K562 (cell line): ENCODE results near the gene NME4. TPM values are rescaled to one million over a fixed set of nuclear protein-coding genes. Genes with fewer than 3 reads are reported as not detected.
A peak's percentile ranks its signal among the peaks of the same experiment; 100 is the strongest.

Experiments used
- CAMTA2 ChIP-seq: fragments of 250-450 bp; sonication (Bioruptor Pico); conservative IDR thresholded peaks from 2 replicates; pipeline ENCODE4 v1.5.1; 2022
- CBX5 ChIP-seq: IDR thresholded peaks from 2 replicates; pipeline ENCODE4 v1.6.1; 2014; ENCODE audit warnings: low read depth, borderline replicate concordance
- CBX8 ChIP-seq: fragments of 200-600 bp; sonication (generic); IDR thresholded peaks from 2 replicates; pipeline ENCODE4 v1.6.1; 2012; ENCODE audit warnings: borderline replicate concordance, mixed run types, low read depth, mild to moderate bottlenecking, moderate library complexity, mixed read lengths, low read length, control low read depth, inconsistent platforms; ENCODE audit not compliant: poor library complexity, severe bottlenecking; ENCODE audit errors: extremely low read depth
- CEBPB ChIP-seq: fragments of 450-650 bp; IDR thresholded peaks from 2 replicates; pipeline ENCODE4 v1.6.1; 2016; ENCODE audit warnings: missing genetic modification characterization, missing compliant biosample characterization
- EP400 ChIP-seq: fragments of 450-650 bp; IDR thresholded peaks from 2 replicates; pipeline ENCODE4 v1.6.1; 2017; ENCODE audit warnings: antibody characterized with exemption, mild to moderate bottlenecking, moderate library complexity
- EWSR1 ChIP-seq: fragments of 450-650 bp; IDR thresholded peaks from 2 replicates; pipeline ENCODE4 v1.6.1; 2018; ENCODE audit warnings: borderline replicate concordance, mild to moderate bottlenecking, low read depth, moderate library complexity; ENCODE audit not compliant: partially characterized antibody
- FOXJ2 ChIP-seq: fragments of 200-800 bp; sonication (Bioruptor generic); IDR thresholded peaks from 2 replicates; pipeline ENCODE4 v1.6.1; 2016; ENCODE audit warnings: missing genetic modification characterization, missing compliant biosample characterization
- HNRNPLL ChIP-seq: fragments of 200-400 bp; formaldehyde crosslinking; IDR thresholded peaks from 2 replicates; pipeline ENCODE4 v1.6.1; 2017; ENCODE audit warnings: low read length, low read depth, mild to moderate bottlenecking; ENCODE audit not compliant: poor library complexity, severe bottlenecking
- KAT7 ChIP-seq: sonication (generic); formaldehyde crosslinking; IDR thresholded peaks from 2 replicates; pipeline ENCODE4 v1.8.0; 2022; ENCODE audit warnings: missing genetic modification reagents, mild to moderate bottlenecking, borderline replicate concordance
- KLF16 ChIP-seq: IDR thresholded peaks from 2 replicates; pipeline ENCODE4 v1.6.1; 2016; ENCODE audit warnings: antibody characterized with exemption
- L3MBTL2 ChIP-seq: fragments of 450-650 bp; IDR thresholded peaks from 2 replicates; pipeline ENCODE4 v1.6.1; 2016; ENCODE audit warnings: mild to moderate bottlenecking, moderate library complexity
- NFYB ChIP-seq: IDR thresholded peaks from 2 replicates; pipeline ENCODE4 v1.6.1; 2011; ENCODE audit warnings: mild to moderate bottlenecking, moderate library complexity; ENCODE audit not compliant: insufficient read length; ENCODE audit errors: extremely low read depth
- NRF1 ChIP-seq, 2 experiments: fragments of 450-650 bp; IDR thresholded peaks in 1 of 2; conservative IDR thresholded peaks in 1 of 2; 2 replicates each; pipeline ENCODE4 v1.6.1; 2014; ENCODE audit warnings: mild to moderate bottlenecking in 2 of 2
- PHTF2 ChIP-seq: fragments of 250-450 bp; sonication (Bioruptor Pico); IDR thresholded peaks from 2 replicates; pipeline ENCODE4 v1.5.0; 2021; ENCODE audit warnings: mild to moderate bottlenecking
- POLR3G ChIP-seq: IDR thresholded peaks from 2 replicates; pipeline ENCODE4 v1.6.1; 2011; ENCODE audit not compliant: insufficient read length, insufficient replicate concordance; ENCODE audit errors: extremely low read depth
- RB1 ChIP-seq: fragments of 450-650 bp; IDR thresholded peaks from 2 replicates; pipeline ENCODE4 v1.6.1; 2017; ENCODE audit warnings: low read depth, mild to moderate bottlenecking
- RBFOX2 ChIP-seq: fragments of 200-400 bp; formaldehyde crosslinking; IDR thresholded peaks from 2 replicates; pipeline ENCODE4 v1.6.1; 2017; ENCODE audit warnings: low read depth, mild to moderate bottlenecking, low read length, moderate library complexity
- RHOXF2B ChIP-seq: fragments of 250-450 bp; sonication (Bioruptor Pico); conservative IDR thresholded peaks from 2 replicates; pipeline ENCODE4 v1.5.1; 2021
- SMARCE1 ChIP-seq: fragments of 450-650 bp; IDR thresholded peaks from 2 replicates; pipeline ENCODE4 v1.7.1; 2016; ENCODE audit warnings: mild to moderate bottlenecking
- SNIP1 ChIP-seq: fragments of 450-650 bp; IDR thresholded peaks from 2 replicates; pipeline ENCODE4 v1.7.1; 2017; ENCODE audit warnings: low read depth, mild to moderate bottlenecking
- STAT5B ChIP-seq: fragments of 250-450 bp; sonication (Bioruptor Pico); IDR thresholded peaks from 2 replicates; pipeline ENCODE4 v1.8.0; 2021; ENCODE audit warnings: mild to moderate bottlenecking, inconsistent platforms
- SUPT5H ChIP-seq: fragments of 450-650 bp; IDR thresholded peaks from 2 replicates; pipeline ENCODE4 v1.6.1; 2016
- TBP ChIP-seq: optimal IDR thresholded peaks from 2 replicates; pipeline ENCODE3; 2011; ENCODE audit warnings: low read depth, low read length, improper control_type of control experiment
- TCF3 ChIP-seq: sonication (generic); formaldehyde crosslinking; IDR thresholded peaks from 2 replicates; pipeline ENCODE4 v1.4.0; 2020; ENCODE audit warnings: mild to moderate bottlenecking, missing genetic modification reagents
- TRIM24 ChIP-seq, 2 experiments: fragments of 450-650 bp; IDR thresholded peaks; 2 replicates each; pipeline ENCODE4 v1.6.1; 2016
- ZBTB8A ChIP-seq: fragments of 450-650 bp; IDR thresholded peaks from 2 replicates; pipeline ENCODE4 v1.6.1; 2018; ENCODE audit warnings: mild to moderate bottlenecking, moderate library complexity; ENCODE audit not compliant: partially characterized antibody
- ZKSCAN1 ChIP-seq: fragments of 150-350 bp; IDR thresholded peaks from 2 replicates; pipeline ENCODE4 v1.6.1; 2016; ENCODE audit warnings: low read depth, low read length
- ZNF41 ChIP-seq: fragments of 250-450 bp; sonication (Bioruptor Pico); conservative IDR thresholded peaks from 2 replicates; pipeline ENCODE4 v1.4.0; 2020; ENCODE audit warnings: mild to moderate bottlenecking
- polyA plus RNA-seq, 8 experiments: library from polyadenylated mRNA; depleted of rRNA in 4 of 8; stranded (reverse) in 5 of 8; unstranded in 3 of 8; fragments of >200 nt; fragmentation: Nextera tagmentation in 2 of 8; fragmentation: Illumina TruSeq in 1 of 8; extraction: Ambion mirVana in 2 of 8; extraction: Trizol in 1 of 8; gene quantifications; 2 replicates each; pipeline versions ENCODE4 v1.2.1 to v1.2.3, GENCODE V29; 2011 to 2014; ENCODE audit warnings: inconsistent platforms in 1 of 8, missing spikeins in 1 of 8
- total RNA-seq, 7 experiments: library from RNA; depleted of rRNA in 6 of 7; stranded (reverse); fragments of >200 nt in 6 of 7; fragmentation: Illumina TruSeq in 2 of 7; extraction: Trizol in 2 of 7; gene quantifications; 2 replicates each; pipeline versions ENCODE4 v1.2.1 to v1.2.3, GENCODE V29; 2011 to 2021; ENCODE audit warnings: low replicate concordance in 1 of 7
- TF ChIP-seq, protein P1 (sequence below): fragments of 450-650 bp; IDR thresholded peaks from 2 replicates; pipeline ENCODE4 v1.6.1; 2016; ENCODE audit warnings: missing biosample characterization, missing genetic modification characterization
- TF ChIP-seq, protein P2 (sequence below): sonication (generic); formaldehyde crosslinking; IDR thresholded peaks from 2 replicates; pipeline ENCODE4 v1.8.0; 2022; ENCODE audit warnings: missing genetic modification reagents, mild to moderate bottlenecking, moderate library complexity, borderline replicate concordance

The NME4 gene
- total and polyA plus RNA-seq, 9 of the 15 experiments (the other 6 are each of a cell fraction or from before 2014, with no cell fraction given), result 15.4 to 264 (median 139) TPM

DNA sequence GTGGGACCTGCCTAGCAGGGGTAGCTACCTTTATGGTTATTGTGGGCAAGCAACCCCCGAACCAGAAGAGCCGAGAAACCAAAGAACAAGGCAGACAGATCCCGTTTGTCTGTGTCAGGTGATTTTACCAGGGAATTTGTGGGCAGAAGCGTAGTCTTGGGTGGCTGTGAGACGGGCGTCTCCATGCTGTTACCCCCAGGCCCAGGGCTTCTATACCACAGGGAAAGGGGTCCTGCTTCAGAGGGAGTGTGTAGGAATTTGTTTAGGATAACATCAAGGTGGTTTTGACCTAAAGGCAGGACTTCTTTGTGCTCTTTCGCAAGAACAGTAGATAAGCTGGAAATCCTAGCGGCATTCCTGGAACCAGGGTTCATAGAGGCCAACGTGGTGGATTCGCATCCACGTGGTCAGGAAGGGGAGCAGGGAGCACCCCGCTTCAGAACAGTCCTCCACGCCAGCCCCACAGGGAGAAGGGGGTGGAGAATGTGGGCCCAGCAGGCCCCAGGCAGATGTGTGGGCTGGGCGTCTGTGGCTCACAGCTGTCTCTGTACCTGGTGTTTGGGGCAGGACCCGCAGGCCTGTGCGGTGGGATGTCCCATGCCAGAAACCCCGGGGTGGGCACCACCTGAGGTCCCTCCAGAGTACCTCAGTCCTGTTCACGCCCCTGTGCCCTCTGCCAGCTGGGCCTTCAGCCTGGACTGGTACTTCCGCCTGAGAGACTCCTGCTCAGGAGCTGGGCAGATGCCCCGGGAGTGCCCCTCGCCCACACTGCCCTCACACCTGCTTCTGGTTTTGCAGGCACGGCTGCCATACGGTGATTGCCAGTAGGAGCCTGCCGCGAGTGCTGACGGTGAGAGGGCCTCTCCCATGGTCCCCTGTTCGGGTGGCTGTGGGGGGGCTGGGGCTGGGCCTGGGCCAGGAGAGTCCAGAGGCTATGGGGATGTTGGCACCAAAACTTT, 8.8 kb downstream of the NME4 start (continued):
- TF ChIP-seq STAT5B (no peak), NRF1 (conservative IDR thresholded peaks at IDR 0.05 in 1 of 2, IDR thresholded peaks at IDR 0.05 in 1 of 2) (0 out of 4 replicates have a peak, but pooled peaks of 1 of the 2 experiments have one; percentile 6), NFYB (no peak), EP400 (peak; percentile 77; the same call in 1 of the 2 replicates), TCF3 (CRISPR knock-in tag) (0 out of 2 replicates have a peak, but pooled peaks have one; percentile 15), EWSR1 (no peak), RHOXF2B (no peak), CEBPB (tag) (peak; percentile 98), ZKSCAN1 (no peak), RBFOX2 (peak; percentile 49), FOXJ2 (no peak), ZNF41 (CRISPR knock-in tag) (no peak), RB1 (0 out of 2 replicates have a peak, but pooled peaks have one; percentile 18), KLF16 (no peak), SUPT5H (no peak), CBX5 (no peak), L3MBTL2 (peak; percentile 58), SNIP1 (no peak), TRIM24 (IDR thresholded peaks at IDR 0.05) (0 out of 4 replicates have a peak, but pooled peaks of 1 of the 2 experiments have one; percentile 47), POLR3G (no peak), ZBTB8A (no peak), CBX8 (no peak), PHTF2 (CRISPR knock-in tag) (no peak), TBP (no peak), KAT7 (no peak), CAMTA2 (CRISPR knock-in tag) (no peak), HNRNPLL (no peak), SMARCE1 (0 out of 2 replicates have a peak, but pooled peaks have one; percentile 24)
- TF ChIP-seq, protein P1, sequence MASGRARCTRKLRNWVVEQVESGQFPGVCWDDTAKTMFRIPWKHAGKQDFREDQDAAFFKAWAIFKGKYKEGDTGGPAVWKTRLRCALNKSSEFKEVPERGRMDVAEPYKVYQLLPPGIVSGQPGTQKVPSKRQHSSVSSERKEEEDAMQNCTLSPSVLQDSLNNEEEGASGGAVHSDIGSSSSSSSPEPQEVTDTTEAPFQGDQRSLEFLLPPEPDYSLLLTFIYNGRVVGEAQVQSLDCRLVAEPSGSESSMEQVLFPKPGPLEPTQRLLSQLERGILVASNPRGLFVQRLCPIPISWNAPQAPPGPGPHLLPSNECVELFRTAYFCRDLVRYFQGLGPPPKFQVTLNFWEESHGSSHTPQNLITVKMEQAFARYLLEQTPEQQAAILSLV (tag), result no peak
- TF ChIP-seq, protein P2, sequence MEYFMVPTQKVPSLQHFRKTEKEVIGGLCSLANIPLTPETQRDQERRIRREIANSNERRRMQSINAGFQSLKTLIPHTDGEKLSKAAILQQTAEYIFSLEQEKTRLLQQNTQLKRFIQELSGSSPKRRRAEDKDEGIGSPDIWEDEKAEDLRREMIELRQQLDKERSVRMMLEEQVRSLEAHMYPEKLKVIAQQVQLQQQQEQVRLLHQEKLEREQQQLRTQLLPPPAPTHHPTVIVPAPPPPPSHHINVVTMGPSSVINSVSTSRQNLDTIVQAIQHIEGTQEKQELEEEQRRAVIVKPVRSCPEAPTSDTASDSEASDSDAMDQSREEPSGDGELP (CRISPR knock-in tag), result peak; percentile 80
